Spleen (tissue), 11 donors: ENCODE data around the gene SLC7A9. TPM values are rescaled to one million over a fixed set of nuclear protein-coding genes. Genes with fewer than 3 reads are reported as not detected.
"Not testable (repeated sequence)": the region's sequence is repeated elsewhere in the genome, so short reads cannot be mapped to it uniquely, and the experiment has no call there.

Experiments used
- DNase-seq: peaks from one replicate; pipeline ENCODE4 v3.0.0-alpha.2; 2020
- H3K27ac ChIP-seq, 8 donors: fragments of 200-600 bp; sonication (generic) in 7 of 8; 1 replicate in 4 of 8; 2 replicates in 4 of 8; pipeline versions ENCODE4 v1.5.0 to v1.8.0; 2016 to 2021; ENCODE audit warnings: inconsistent platforms in 4 of 8, mild to moderate bottlenecking in 4 of 8, moderate library complexity in 1 of 8
- H3K27me3 ChIP-seq, 7 donors: fragments of 200-600 bp; sonication (generic) in 6 of 7; replicated peaks in 1 of 7; 1 replicate in 4 of 7; 2 replicates in 3 of 7; pipeline versions ENCODE4 v1.5.0 to v1.8.0; 2016 to 2021; ENCODE audit warnings: inconsistent platforms in 3 of 7, mild to moderate bottlenecking in 1 of 7
- H3K36me3 ChIP-seq, 6 donors: fragments of 200-600 bp; sonication (generic) in 5 of 6; 1 replicate in 4 of 6; 2 replicates in 2 of 6; pipeline versions ENCODE4 v1.5.0 to v1.8.0; 2016 to 2021; ENCODE audit warnings: inconsistent platforms in 2 of 6
- H3K4me1 ChIP-seq, 6 donors: fragments of 200-600 bp; sonication (generic) in 5 of 6; 1 replicate in 3 of 6; 2 replicates in 3 of 6; pipeline versions ENCODE4 v1.5.0 to v1.8.0; 2016 to 2021; ENCODE audit warnings: inconsistent platforms in 3 of 6
- H3K4me3 ChIP-seq, 8 donors: fragments of 200-600 bp; sonication (generic) in 7 of 8; 1 replicate in 4 of 8; 2 replicates in 4 of 8; pipeline versions ENCODE4 v1.5.0 to v1.8.0; 2016 to 2021; ENCODE audit warnings: inconsistent platforms in 4 of 8, mild to moderate bottlenecking in 4 of 8, moderate library complexity in 2 of 8
- H3K9me3 ChIP-seq, 8 donors: fragments of 200-600 bp; sonication (generic) in 7 of 8; 1 replicate in 4 of 8; 2 replicates in 4 of 8; pipeline versions ENCODE4 v1.5.0 to v1.8.0; 2016 to 2021; ENCODE audit warnings: inconsistent platforms in 4 of 8
- CTCF ChIP-seq, 11 experiments: fragments of 200-600 bp in 7 of 11; fragments of 450-650 bp in 4 of 11; sonication (generic) in 4 of 11; IDR thresholded peaks in 8 of 11; conservative IDR thresholded peaks in 3 of 11; 1 replicate in 7 of 11; 2 replicates in 4 of 11; pipeline versions ENCODE4 v1.4.0 to v1.8.0; 2016 to 2021; ENCODE audit warnings: antibody characterized with exemption in 11 of 11, inconsistent platforms in 4 of 11, mild to moderate bottlenecking in 1 of 11
- POLR2A ChIP-seq, 3 donors: fragments of 450-650 bp; IDR thresholded peaks; one replicate each; pipeline ENCODE4 v1.5.1; 2017; ENCODE audit warnings: antibody characterized with exemption in 3 of 3, mild to moderate bottlenecking in 1 of 3
- POLR2AphosphoS5 ChIP-seq, 3 donors: sonication (generic); formaldehyde crosslinking; IDR thresholded peaks; one replicate each; pipeline ENCODE4 v1.5.1; 2017; ENCODE audit warnings: antibody characterized with exemption in 3 of 3
- WGBS, 5 donors: extraction: QIAGEN DNeasy Blood & Tissue Kit in 3 of 5; methylation state at CpG; one replicate each; pipeline versions ENCODE4 v1.1.5 to v1.1.7; 2013 to 2018; 5-methylcytosine and 5-hydroxymethylcytosine counted together
- intact Hi-C: fragments of 100-400 bp; cut with DNase I; formaldehyde crosslinking; loops from one replicate; pipeline ENCODE4 v1.15.0; 2023; ENCODE audit warnings: low total_unique reads
- polyA plus RNA-seq, 3 donors: library from polyadenylated mRNA; stranded (reverse); fragments of 200-250 nt; gene quantifications; one replicate each; pipeline ENCODE4 v1.2.1, GENCODE V29; 2013
- total RNA-seq, 7 donors: library from RNA; depleted of rRNA in 3 of 7; stranded (reverse); fragments of >200 nt in 3 of 7; fragmentation: NEBNext Ultra II Directional in 4 of 7; extraction: Animal tissue kit (Norgen Biotek cat#: 25700) in 4 of 7; gene quantifications; one replicate each; pipeline versions ENCODE4 v1.1.0 to v1.2.1, GENCODE V29; 2016 to 2021
- donor health status: healthy with polysubstance abuse.
- donor health status: DM: no; HTN: no; CAD: no; lungs with moderate emphysema.
- donor health status: DM: no; HTN: no; CAD: no.
- donor health status: Bipolar disorder and iron deficiency.
- donor health status: healthy.
- donor health status: DM: no; HTN: no; CAD: no.
- donor health status: DM: yes; HTN: yes; CAD: no.

The SLC7A9 gene
- total and polyA plus RNA-seq, 10 donors = 0.13 to 1.1 (median 0.44) TPM; not detected in 4

- DNase-seq = no peak
Measured at GRCh38 chr19:32890326-32890725, 20.8 kb upstream of the SLC7A9 start.

GRCh38 chr19:32889137-32889934 lies 19.8 kb upstream of the SLC7A9 start:
- TF ChIP-seq POLR2AphosphoS5 (IDR thresholded peaks at IDR 0.05) (no peak), POLR2A (IDR thresholded peaks at IDR 0.05) (no peak), CTCF (IDR thresholded peaks at IDR 0.05 in 8 of 11, conservative IDR thresholded peaks at IDR 0.05 in 3 of 11) (no peak)
- H3K36me3 ChIP-seq = peaks cover 2 to 72% (median 28%) of the 10 kb centered on the region in 6 donors
- no peak overlapping the region for H3K4me3 ChIP-seq
- H3K9me3 ChIP-seq = peaks cover 0 to 46% (median 39%) of the 10 kb centered on the region in 8 donors
- H3K27ac ChIP-seq = no peak overlapping the region
- WGBS, 5 donors = 92 to 98% (median 94%) methylated on average over 11 of the region's 11 CpGs
- intact Hi-C loops = no loop called here
- no peak for DNase-seq
- H3K4me1 ChIP-seq = no peaks in the 10 kb centered on the region
- no peaks in the 10 kb centered on the region for H3K27me3 ChIP-seq

More at GRCh38 chr19:32890326-32890725, 20.8 kb upstream of the SLC7A9 start:
- TF ChIP-seq POLR2A (IDR thresholded peaks at IDR 0.05) = no peak
- TF ChIP-seq CTCF (IDR thresholded peaks at IDR 0.05 in 8 of 11, conservative IDR thresholded peaks at IDR 0.05 in 3 of 11) = no peak
- no peak for TF ChIP-seq POLR2AphosphoS5 (IDR thresholded peaks at IDR 0.05)
- no peak overlapping the region for H3K27ac ChIP-seq
- peaks cover 0 to 56% (median 43%) of the 10 kb centered on the region in 8 donors for H3K9me3 ChIP-seq
- no peak overlapping the region for H3K4me3 ChIP-seq
- WGBS, 5 donors = 96 to 99% (median 97%) methylated on average over 13 of the region's 13 CpGs
- intact Hi-C loops = no loop called here
- no peaks in the 10 kb centered on the region for H3K27me3 ChIP-seq
- peaks cover 2 to 82% (median 28%) of the 10 kb centered on the region in 6 donors for H3K36me3 ChIP-seq
- H3K4me1 ChIP-seq = no peaks in the 10 kb centered on the region

- no peaks in the 10 kb centered on the region for H3K4me1 ChIP-seq
- intact Hi-C loops = no loop called here
- no peak for DNase-seq
- peaks cover 0 to 55% (median 20%) of the 10 kb centered on the region in 6 donors for H3K36me3 ChIP-seq
- H3K27ac ChIP-seq = no peak overlapping the region
- whole genome bisulfite sequencing, 5 donors = 92 to 95% (median 93%) methylated on average over 4 of the region's 4 CpGs
- no peak overlapping the region for H3K4me3 ChIP-seq
- TF ChIP-seq POLR2AphosphoS5 (IDR thresholded peaks at IDR 0.05) (no peak), CTCF (IDR thresholded peaks at IDR 0.05 in 8 of 11, conservative IDR thresholded peaks at IDR 0.05 in 3 of 11) (no peak), POLR2A (IDR thresholded peaks at IDR 0.05) (no peak)
- H3K9me3 ChIP-seq = peaks cover 0 to 30% (median 22%) of the 10 kb centered on the region in 8 donors
- no peaks in the 10 kb centered on the region for H3K27me3 ChIP-seq
Measured at GRCh38 chr19:32887572-32888215, 18.1 kb upstream of the SLC7A9 start.

- no peak overlapping the region for H3K4me3 ChIP-seq
- H3K27ac ChIP-seq = no peak overlapping the region
- peaks cover 0 to 56% (median 19%) of the 10 kb centered on the region in 6 donors for H3K36me3 ChIP-seq
- H3K9me3 ChIP-seq = peaks cover 0 to 15% (median 8%) of the 10 kb centered on the region in 8 donors
- no peak for DNase-seq
- TF ChIP-seq POLR2AphosphoS5 (IDR thresholded peaks at IDR 0.05) = no peak
- no peaks in the 10 kb centered on the region for H3K4me1 ChIP-seq
- H3K27me3 ChIP-seq = no peaks in the 10 kb centered on the region
- intact Hi-C loops = no loop called here
- WGBS, 5 donors = 92 to 95% (median 93%) methylated on average over 7 of the region's 7 CpGs
Measured at GRCh38 chr19:32886241-32886640, 16.7 kb upstream of the SLC7A9 start.

- H3K9me3 ChIP-seq, intact Hi-C loops, H3K27me3 ChIP-seq, H3K4me3 ChIP-seq, DNase-seq, H3K27ac ChIP-seq, H3K4me1 ChIP-seq: not testable (repeated sequence)
- H3K36me3 ChIP-seq = peaks cover 0 to 52% (median 15%) of the 10 kb centered on the region in 6 donors
- 88 to 95% (median 93%) methylated on average over 5 of the region's 5 CpGs for WGBS, 5 donors
Measured at GRCh38 chr19:32885255-32885654, 15.7 kb upstream of the SLC7A9 start.
